HepG2 (cell line): Measurements from ENCODE around the gene SMARCE1. TPM values are rescaled to one million over a fixed set of nuclear protein-coding genes. Genes with fewer than 3 reads are reported as not detected.

Experiments
- CHD4 ChIP-seq: fragments of 200-600 bp; sonication (generic); IDR thresholded peaks from 2 replicates; pipeline ENCODE4 v1.7.0; 2017; ENCODE audit warnings: mild to moderate bottlenecking, low read length, borderline replicate concordance
- DR1 ChIP-seq: sonication (generic); formaldehyde crosslinking; IDR thresholded peaks from 2 replicates; pipeline ENCODE4 v1.8.0; 2021; ENCODE audit warnings: mild to moderate bottlenecking, missing genetic modification reagents, inconsistent platforms
- E2F2 ChIP-seq: sonication (generic); formaldehyde crosslinking; IDR thresholded peaks from 2 replicates; pipeline ENCODE4 v1.4.0; 2020; ENCODE audit warnings: missing genetic modification reagents, borderline replicate concordance
- ESRRA ChIP-seq: sonication (generic); formaldehyde crosslinking; IDR thresholded peaks from 2 replicates; pipeline ENCODE4 v1.5.1; 2020; ENCODE audit warnings: mild to moderate bottlenecking, low read depth, missing genetic modification reagents
- HOXA7 ChIP-seq: sonication (generic); formaldehyde crosslinking; IDR thresholded peaks from 2 replicates; pipeline ENCODE4 v1.8.1; 2022; ENCODE audit warnings: mild to moderate bottlenecking, missing genetic modification reagents, moderate library complexity
- MYC ChIP-seq: sonication (generic); formaldehyde crosslinking; IDR thresholded peaks from 2 replicates; pipeline ENCODE4 v1.9.0; 2021; ENCODE audit warnings: missing genetic modification reagents, borderline replicate concordance
- NPAS2 ChIP-seq: sonication (generic); formaldehyde crosslinking; IDR thresholded peaks from 2 replicates; pipeline ENCODE4 v1.8.0; 2022; ENCODE audit warnings: mild to moderate bottlenecking, missing genetic modification reagents, borderline replicate concordance
- RARG ChIP-seq: sonication (generic); formaldehyde crosslinking; IDR thresholded peaks from 2 replicates; pipeline ENCODE4 v1.4.0; 2020; ENCODE audit warnings: low read depth, mild to moderate bottlenecking, missing genetic modification reagents
- RBM22 ChIP-seq: fragments of 200-400 bp; formaldehyde crosslinking; optimal IDR thresholded peaks from 2 replicates; pipeline ENCODE3; 2017; ENCODE audit warnings: mild to moderate bottlenecking, low read length, moderate library complexity
- SMAD1 ChIP-seq: sonication (generic); formaldehyde crosslinking; IDR thresholded peaks from 2 replicates; pipeline ENCODE4 v1.4.0; 2020; ENCODE audit warnings: missing genetic modification reagents, low read depth, mild to moderate bottlenecking, borderline replicate concordance
- TCF7L2 ChIP-seq: IDR thresholded peaks from 2 replicates; pipeline ENCODE4 v1.6.1; 2011; ENCODE audit warnings: mild to moderate bottlenecking, low read depth, low read length, moderate library complexity
- YEATS2 ChIP-seq: sonication (generic); formaldehyde crosslinking; IDR thresholded peaks from 2 replicates; pipeline ENCODE4 v1.4.0; 2020; ENCODE audit warnings: missing genetic modification reagents, borderline replicate concordance
- ZBTB20 ChIP-seq: sonication (generic); formaldehyde crosslinking; IDR thresholded peaks from 2 replicates; pipeline ENCODE4 v1.8.1; 2023; ENCODE audit warnings: missing genetic modification reagents, low read depth, mild to moderate bottlenecking, borderline replicate concordance
- ZGPAT ChIP-seq: IDR thresholded peaks from 2 replicates; pipeline ENCODE4 v1.6.1; 2016; ENCODE audit warnings: mild to moderate bottlenecking
- ZIK1 ChIP-seq: sonication (generic); formaldehyde crosslinking; IDR thresholded peaks from 2 replicates; pipeline ENCODE4 v1.5.0; 2020; ENCODE audit warnings: mild to moderate bottlenecking, low read depth, missing genetic modification reagents, borderline replicate concordance
- ZNF234 ChIP-seq: sonication (generic); formaldehyde crosslinking; conservative IDR thresholded peaks from 2 replicates; pipeline ENCODE4 v1.5.1; 2020; ENCODE audit warnings: mild to moderate bottlenecking, missing genetic modification reagents
- ZNF256 ChIP-seq: sonication (generic); formaldehyde crosslinking; conservative IDR thresholded peaks from 2 replicates; pipeline ENCODE4 v1.4.0; 2020; ENCODE audit warnings: missing genetic modification reagents
- ZNF292 ChIP-seq: sonication (generic); formaldehyde crosslinking; IDR thresholded peaks from 2 replicates; pipeline ENCODE4 v1.8.1; 2022; ENCODE audit warnings: mild to moderate bottlenecking, low read depth, missing genetic modification reagents, borderline replicate concordance
- ZNF503 ChIP-seq: sonication (generic); formaldehyde crosslinking; IDR thresholded peaks from 2 replicates; pipeline ENCODE4 v1.4.0; 2020; ENCODE audit warnings: missing genetic modification reagents
- ZNF766 ChIP-seq: sonication (generic); formaldehyde crosslinking; IDR thresholded peaks from 2 replicates; pipeline ENCODE4 v1.5.0; 2020; ENCODE audit warnings: missing genetic modification reagents, borderline replicate concordance
- ZNF841 ChIP-seq: sonication (generic); formaldehyde crosslinking; IDR thresholded peaks from 2 replicates; pipeline ENCODE4 v1.8.1; 2023; ENCODE audit warnings: missing genetic modification reagents, borderline replicate concordance
- polyA plus RNA-seq, 8 experiments: library from polyadenylated mRNA; depleted of rRNA in 3 of 8; stranded (reverse) in 7 of 8; unstranded in 1 of 8; fragments of >200 nt; fragmentation: Illumina TruSeq in 4 of 8; extraction: Trizol in 4 of 8; gene quantifications; 2 replicates each; pipeline versions ENCODE4 v1.2.1 to v1.2.3, GENCODE V29; 2011 to 2016; ENCODE audit warnings: low read depth in 4 of 8, missing spikeins in 1 of 8, mixed read lengths in 1 of 8; ENCODE audit not compliant: insufficient read depth in 1 of 8
- total RNA-seq, 5 experiments: library from RNA; depleted of rRNA; stranded (reverse); fragments of >200 nt; fragmentation: Illumina TruSeq; extraction: Trizol; gene quantifications; 2 replicates each; pipeline ENCODE4 v1.2.3, GENCODE V29; 2016; ENCODE audit warnings: low read depth in 1 of 5
- TF ChIP-seq, protein P1 (sequence below): sonication (generic); formaldehyde crosslinking; IDR thresholded peaks from 2 replicates; pipeline ENCODE4 v1.4.0; 2020; ENCODE audit warnings: mild to moderate bottlenecking, missing genetic modification reagents, borderline replicate concordance
- TF ChIP-seq, protein P2 (sequence below): sonication (generic); formaldehyde crosslinking; IDR thresholded peaks from 2 replicates; pipeline ENCODE4 v1.8.1; 2023; ENCODE audit warnings: mild to moderate bottlenecking, missing genetic modification reagents, borderline replicate concordance

SMARCE1 gene
- total and polyA plus RNA-seq, 2 of the 13 experiments (the other 11 are each of a cell fraction or from before 2014, with no cell fraction given), result 43.5 to 127 TPM

GRCh38 chr17:40648384-40648968, 858 bp upstream of the SMARCE1 start (continued):
- TF ChIP-seq ZBTB20 (peak; percentile 6; the same call in 1 of the 2 replicates), ZNF503 (CRISPR knock-in tag) (no peak), ZNF841 (CRISPR knock-in tag) (0 out of 2 replicates have a peak, but pooled peaks have one; percentile 33), NPAS2 (CRISPR knock-in tag) (no peak), YEATS2 (CRISPR knock-in tag) (peak; percentile 59; the same call in 1 of the 2 replicates), E2F2 (CRISPR knock-in tag) (no peak), HOXA7 (CRISPR knock-in tag) (no peak), ESRRA (CRISPR knock-in tag) (no peak), ZNF292 (peak; percentile 41; the same call in 1 of the 2 replicates), ZNF766 (0 out of 2 replicates have a peak, but pooled peaks have one; percentile 23), ZIK1 (CRISPR knock-in tag) (no peak), SMAD1 (no peak), RARG (CRISPR knock-in tag) (0 out of 2 replicates have a peak, but pooled peaks have one; percentile 48), ZNF234 (CRISPR knock-in tag) (no peak; the same call in 1 of the 2 replicates), TCF7L2 (no peak), DR1 (0 out of 2 replicates have a peak, but pooled peaks have one; percentile 16), RBM22 (no peak), CHD4 (no peak), MYC (peak; percentile 79; the same call in 1 of the 2 replicates), ZGPAT (CRISPR knock-in tag) (no peak; the same call in 1 of the 2 replicates), ZNF256 (no peak)
- TF ChIP-seq, protein P1, sequence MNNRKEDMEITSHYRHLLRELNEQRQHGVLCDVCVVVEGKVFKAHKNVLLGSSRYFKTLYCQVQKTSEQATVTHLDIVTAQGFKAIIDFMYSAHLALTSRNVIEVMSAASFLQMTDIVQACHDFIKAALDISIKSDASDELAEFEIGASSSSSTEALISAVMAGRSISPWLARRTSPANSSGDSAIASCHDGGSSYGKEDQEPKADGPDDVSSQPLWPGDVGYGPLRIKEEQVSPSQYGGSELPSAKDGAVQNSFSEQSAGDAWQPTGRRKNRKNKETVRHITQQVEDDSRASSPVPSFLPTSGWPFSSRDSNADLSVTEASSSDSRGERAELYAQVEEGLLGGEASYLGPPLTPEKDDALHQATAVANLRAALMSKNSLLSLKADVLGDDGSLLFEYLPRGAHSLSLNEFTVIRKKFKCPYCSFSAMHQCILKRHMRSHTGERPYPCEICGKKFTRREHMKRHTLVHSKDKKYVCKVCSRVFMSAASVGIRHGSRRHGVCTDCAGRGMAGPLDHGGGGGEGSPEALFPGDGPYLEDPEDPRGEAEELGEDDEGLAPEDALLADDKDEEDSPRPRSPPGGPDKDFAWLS (CRISPR knock-in tag), result peak; percentile 80; the same call in 1 of the 2 replicates
- TF ChIP-seq, protein P2, sequence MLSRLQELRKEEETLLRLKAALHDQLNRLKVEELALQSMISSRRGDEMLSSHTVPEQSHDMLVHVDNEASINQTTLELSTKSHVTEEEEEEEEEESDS (CRISPR knock-in tag), result no peak
